Caco-2 (cell line): ENCODE measurements around the gene RAB19. TPM values are rescaled to one million over a fixed set of nuclear protein-coding genes. Genes with fewer than 3 reads are reported as not detected.
"Not testable (repeated sequence)": the region's sequence is repeated elsewhere in the genome, so short reads cannot be mapped to it uniquely, and the experiment has no call there.

Source experiments
- BruUV-seq: library from RNA; stranded (reverse); fragments of 400-500 nt; replicated peaks from 2 replicates; lab custom pipeline; 2021; lab: Mats Ljungman, UMichigan
- CTCF ChIA-PET: fragments of 300-600 bp; sonication (Branson Sonifier 250); formaldehyde crosslinking; loops from one replicate; lab custom pipeline; 2022; ENCODE audit warnings: antibody characterized with exemption; lab: Charles Lee
- POLR2A ChIA-PET: fragments of 300-600 bp; sonication (Branson Sonifier 250); formaldehyde crosslinking; loops from one replicate; lab custom pipeline; 2022; ENCODE audit warnings: antibody characterized with exemption; lab: Charles Lee
- DNase-seq, 2 experiments: peaks; one replicate each; pipeline versions ENCODE4 v3.0.0 to v3.0.0-alpha.2; 2020 to 2022
- H3K27me3 ChIP-seq: replicated peaks from 2 replicates; pipeline ENCODE4 v1.6.0; 2011; ENCODE audit warnings: low read length; ENCODE audit not compliant: control insufficient read depth, insufficient read depth
- H3K36me3 ChIP-seq: 2 replicates; pipeline ENCODE4 v1.5.1; 2011; ENCODE audit warnings: low read length; ENCODE audit not compliant: control insufficient read depth, insufficient read depth
- H3K4me1 ChIP-seq: fragments of 250-450 bp; sonication (Bioruptor Pico); 2 replicates; pipeline ENCODE4 v1.5.1; 2020; ENCODE audit warnings: mild to moderate bottlenecking
- H3K4me3 ChIP-seq: 2 replicates; pipeline ENCODE4 v1.5.1; 2011; ENCODE audit warnings: low read depth, mild to moderate bottlenecking, control low read depth, low read length
- H3K9me3 ChIP-seq: fragments of 250-450 bp; sonication (Bioruptor Pico); 2 replicates; pipeline ENCODE4 v1.5.1; 2020; ENCODE audit warnings: mild to moderate bottlenecking, moderate library complexity
- H3K27ac Mint-ChIP-seq: one replicate; pipeline ENCODE4 v1.8.0; 2022; ENCODE audit warnings: mixed read lengths; ENCODE audit not compliant: unreplicated experiment
- H3K27me3 Mint-ChIP-seq: one replicate; pipeline ENCODE4 v1.8.0; 2022; ENCODE audit warnings: mixed read lengths; ENCODE audit not compliant: insufficient read depth, unreplicated experiment
- H3K36me3 Mint-ChIP-seq: one replicate; pipeline ENCODE4 v1.8.0; 2022; ENCODE audit warnings: mild to moderate bottlenecking, mixed read lengths; ENCODE audit not compliant: insufficient read depth, unreplicated experiment
- H3K4me1 Mint-ChIP-seq: one replicate; pipeline ENCODE4 v1.8.0; 2022; ENCODE audit warnings: low read depth, mixed read lengths; ENCODE audit not compliant: unreplicated experiment
- H3K4me3 Mint-ChIP-seq: one replicate; pipeline ENCODE4 v1.8.0; 2022; ENCODE audit warnings: mild to moderate bottlenecking, moderate library complexity, mixed read lengths; ENCODE audit not compliant: unreplicated experiment
- H3K9me3 Mint-ChIP-seq: one replicate; pipeline ENCODE4 v1.8.0; 2022; ENCODE audit warnings: mixed read lengths; ENCODE audit not compliant: unreplicated experiment
- CTCF ChIP-seq, 2 experiments: fragments of 200-600 bp in 1 of 2; IDR thresholded peaks; 1 replicate in 1 of 2; 2 replicates in 1 of 2; pipeline versions ENCODE4 v1.5.1 to v1.8.0; 2011 to 2022; ENCODE audit warnings: antibody characterized with exemption in 1 of 2, control low read depth in 1 of 2, inconsistent platforms in 1 of 2, low read depth in 1 of 2, low read length in 1 of 2, mild to moderate bottlenecking in 1 of 2, moderate library complexity in 1 of 2; ENCODE audit not compliant: insufficient read depth in 1 of 2, severe bottlenecking in 1 of 2, unreplicated experiment in 1 of 2
- intact Hi-C: fragments of 100-400 bp; cut with micrococcal nuclease; formaldehyde crosslinking; loops from one replicate; pipeline ENCODE4 v1.10.0; 2022; ENCODE audit not compliant: unreplicated experiment
- total RNA-seq: library from RNA; stranded (reverse); gene quantifications from 2 replicates; pipeline ENCODE4 v1.2.3, GENCODE V29; 2022

RAB19 gene
- total RNA-seq, 1 experiment from 2014 or later, result 3.8 TPM

GRCh38 chr7:140448781-140449480 lies 45.1 kb downstream of the RAB19 start:
- intact Hi-C loops, result no loop called here
- POLR2A ChIA-PET, result no interaction called here
- no TSS peak for BruUV-seq

GRCh38 chr7:140451716-140452115 lies 47.9 kb downstream of the RAB19 start:
- intact Hi-C loops, result no loop called here
- ChIA-PET CTCF (interaction anchor here (0.7 kb wide), 1 partner anchor 9 kb away, joined by 4 read pairs; no protein-coding TSS in a partner anchor), POLR2A (no interaction called here)
- no peaks in the 10 kb centered on the region for H3K9me3 ChIP-seq
- no TSS peak for BruUV-seq
- TF ChIP-seq CTCF (IDR thresholded peaks at IDR 0.05; ENCODE audit: insufficient read depth in 1 of 2, low read depth in 1 of 2, low read length in 1 of 2, severe bottlenecking in 1 of 2, unreplicated experiment in 1 of 2), result no peak
- Mint-ChIP-seq H3K9me3 (no peaks in the 10 kb centered on the region), H3K27ac (no peak overlapping the region), H3K36me3 (peaks cover 41% of the 10 kb centered on the region), H3K27me3 (no peaks in the 10 kb centered on the region), H3K4me3 (no peak overlapping the region), H3K4me1 (peaks cover 19% of the 10 kb centered on the region)
- H3K27me3 ChIP-seq, result no peaks in the 10 kb centered on the region
- DNase-seq, result no peak
- peaks cover 20% of the 10 kb centered on the region for H3K4me1 ChIP-seq
- peaks cover 5% of the 10 kb centered on the region for H3K36me3 ChIP-seq
- no peak overlapping the region for H3K4me3 ChIP-seq

More at GRCh38 chr7:140448781-140449480, 45.1 kb downstream of the RAB19 start:
- peaks cover 20% of the 10 kb centered on the region for H3K36me3 Mint-ChIP-seq
- CTCF ChIA-PET, result no interaction called here
- H3K4me1 Mint-ChIP-seq, result peaks cover 11% of the 10 kb centered on the region
- DNase-seq, result no peak
- H3K4me3 Mint-ChIP-seq, result no peak overlapping the region
- no peak overlapping the region for H3K27ac Mint-ChIP-seq
- no peaks in the 10 kb centered on the region for H3K27me3 ChIP-seq
- H3K36me3 ChIP-seq, result no peaks in the 10 kb centered on the region
- no peaks in the 10 kb centered on the region for H3K27me3 Mint-ChIP-seq
- no peaks in the 10 kb centered on the region for H3K9me3 ChIP-seq
- TF ChIP-seq CTCF (IDR thresholded peaks at IDR 0.05; ENCODE audit: insufficient read depth in 1 of 2, low read depth in 1 of 2, low read length in 1 of 2, severe bottlenecking in 1 of 2, unreplicated experiment in 1 of 2), result no peak
- H3K4me1 ChIP-seq, result peaks cover 19% of the 10 kb centered on the region
- H3K9me3 Mint-ChIP-seq, result no peaks in the 10 kb centered on the region
- no peak overlapping the region for H3K4me3 ChIP-seq

GRCh38 chr7:140453273-140453672 lies 49.4 kb downstream of the RAB19 start:
- CTCF ChIA-PET, result no interaction called here
- Histone ChIP-seq H3K4me1 (peaks cover 20% of the 10 kb centered on the region), H3K4me3 (no peak overlapping the region), H3K27me3 (no peaks in the 10 kb centered on the region), H3K36me3 (peaks cover 5% of the 10 kb centered on the region), H3K9me3 (no peaks in the 10 kb centered on the region)
- BruUV-seq, result TSS peak; percentile 54
- H3K36me3 Mint-ChIP-seq, result peaks cover 47% of the 10 kb centered on the region
- intact Hi-C loops, result no loop called here
- no peaks in the 10 kb centered on the region for H3K9me3 Mint-ChIP-seq
- peak in 1 of 2 experiments; percentile 32 for DNase-seq
- no peak overlapping the region for H3K27ac Mint-ChIP-seq
- POLR2A ChIA-PET, result interaction anchor here (0.5 kb wide), 1 partner anchor 178 kb away, joined by 3 read pairs; no protein-coding TSS in a partner anchor
- peaks cover 19% of the 10 kb centered on the region for H3K4me1 Mint-ChIP-seq
- TF ChIP-seq CTCF (IDR thresholded peaks at IDR 0.05; ENCODE audit: insufficient read depth in 1 of 2, low read depth in 1 of 2, low read length in 1 of 2, severe bottlenecking in 1 of 2, unreplicated experiment in 1 of 2), result no peak
- H3K27me3 Mint-ChIP-seq, result no peaks in the 10 kb centered on the region
- H3K4me3 Mint-ChIP-seq, result no peak overlapping the region

- BruUV-seq, H3K27me3 ChIP-seq, intact Hi-C loops, CTCF ChIA-PET, H3K27ac Mint-ChIP-seq, H3K4me3 Mint-ChIP-seq, H3K27me3 Mint-ChIP-seq, DNase-seq, H3K4me3 ChIP-seq, POLR2A ChIA-PET, H3K36me3 ChIP-seq, H3K9me3 ChIP-seq, H3K9me3 Mint-ChIP-seq: not testable (repeated sequence)
- Mint-ChIP-seq H3K4me1 (peaks cover 19% of the 10 kb centered on the region), H3K36me3 (peaks cover 55% of the 10 kb centered on the region)
- peaks cover 20% of the 10 kb centered on the region for H3K4me1 ChIP-seq
Observed at GRCh38 chr7:140453785-140454656, 50.2 kb downstream of the RAB19 start.
